ENCODE results near the gene P4HB. TPM values are rescaled to one million over a fixed set of nuclear protein-coding genes. Genes with fewer than 3 reads are reported as not detected.

P4HB gene
- total and polyA plus RNA-seq, 2 donors (not counting 1 experiment from before 2014, with no cell fraction given) = 109 to 1,034 TPM

- Histone ChIP-seq H3K9me3 (ENCODE audit: control insufficient read depth, insufficient read depth, low read depth, low read length) (no peaks in the 10 kb centered on the region), H3K36me3 (ENCODE audit: control insufficient read depth, insufficient read depth, low read length) (no peaks in the 10 kb centered on the region), H3K79me2 (ENCODE audit: control insufficient read depth, insufficient read depth, low read length) (no peaks in the 10 kb centered on the region), H3K4me3 (replicated peaks in 1 of 4; ENCODE audit: control extremely low read depth in 1 of 4, insufficient read depth in 1 of 4, low read depth in 3 of 4, low read length in 4 of 4) (no peak overlapping the region), H3K4me2 (ENCODE audit: extremely low read depth, insufficient read depth, low read length) (no peak overlapping the region), H2AFZ (ENCODE audit: low read length) (no peak overlapping the region), H4K20me1 (ENCODE audit: control insufficient read depth, extremely low read depth, insufficient read depth, low read length) (no peaks in the 10 kb centered on the region), H3K27me3 (ENCODE audit: control insufficient read depth, insufficient read depth, low read length) (peaks cover 34% of the 10 kb centered on the region), H3K4me1 (ENCODE audit: control insufficient read depth, extremely low read depth, insufficient read depth, low read length) (no peaks in the 10 kb centered on the region), H3K27ac (ENCODE audit: insufficient read depth, low read length) (no peak overlapping the region), H3K9ac (ENCODE audit: insufficient read depth, low read length) (no peak overlapping the region)
- DNase-seq (ENCODE audit: low read depth in 2 of 2) = no peak
- TF ChIP-seq CTCF (conservative IDR thresholded peaks at IDR 0.05 in 1 of 2, IDR thresholded peaks at IDR 0.05 in 1 of 2; ENCODE audit: low read depth in 1 of 2, low read length in 2 of 2) = peak in 1 of 2 donors; percentile 3
- TF ChIP-seq EZH2 (IDR thresholded peaks at IDR 0.05; ENCODE audit: low read length, missing control alignments) = no peak
Observed at GRCh38 chr17:81808778-81809555, 51.4 kb downstream of the P4HB start.

GRCh38 chr17:81807839-81808238, 52.5 kb downstream of the P4HB start:
- H3K4me3 ChIP-seq (replicated peaks in 1 of 4; ENCODE audit: control extremely low read depth in 1 of 4, insufficient read depth in 1 of 4, low read depth in 3 of 4, low read length in 4 of 4) = no peak overlapping the region
- H3K79me2 ChIP-seq (ENCODE audit: control insufficient read depth, insufficient read depth, low read length) = no peaks in the 10 kb centered on the region
- no peak overlapping the region for H3K9ac ChIP-seq (ENCODE audit: insufficient read depth, low read length)
- H3K9me3 ChIP-seq (ENCODE audit: control insufficient read depth, insufficient read depth, low read depth, low read length) = no peaks in the 10 kb centered on the region
- no peak for TF ChIP-seq CTCF (conservative IDR thresholded peaks at IDR 0.05 in 1 of 2, IDR thresholded peaks at IDR 0.05 in 1 of 2; ENCODE audit: low read depth in 1 of 2, low read length in 2 of 2)
- TF ChIP-seq EZH2 (IDR thresholded peaks at IDR 0.05; ENCODE audit: low read length, missing control alignments) = no peak
- DNase-seq (ENCODE audit: low read depth in 2 of 2) = no peak
- H3K36me3 ChIP-seq (ENCODE audit: control insufficient read depth, insufficient read depth, low read length) = no peaks in the 10 kb centered on the region
- H3K27me3 ChIP-seq (ENCODE audit: control insufficient read depth, insufficient read depth, low read length) = peaks cover 44% of the 10 kb centered on the region
- H3K27ac ChIP-seq (ENCODE audit: insufficient read depth, low read length) = no peak overlapping the region
- H3K4me2 ChIP-seq (ENCODE audit: extremely low read depth, insufficient read depth, low read length) = no peak overlapping the region
- no peaks in the 10 kb centered on the region for H3K4me1 ChIP-seq (ENCODE audit: control insufficient read depth, extremely low read depth, insufficient read depth, low read length)
- H2AFZ ChIP-seq (ENCODE audit: low read length) = no peak overlapping the region
- no peaks in the 10 kb centered on the region for H4K20me1 ChIP-seq (ENCODE audit: control insufficient read depth, extremely low read depth, insufficient read depth, low read length)

DNA sequence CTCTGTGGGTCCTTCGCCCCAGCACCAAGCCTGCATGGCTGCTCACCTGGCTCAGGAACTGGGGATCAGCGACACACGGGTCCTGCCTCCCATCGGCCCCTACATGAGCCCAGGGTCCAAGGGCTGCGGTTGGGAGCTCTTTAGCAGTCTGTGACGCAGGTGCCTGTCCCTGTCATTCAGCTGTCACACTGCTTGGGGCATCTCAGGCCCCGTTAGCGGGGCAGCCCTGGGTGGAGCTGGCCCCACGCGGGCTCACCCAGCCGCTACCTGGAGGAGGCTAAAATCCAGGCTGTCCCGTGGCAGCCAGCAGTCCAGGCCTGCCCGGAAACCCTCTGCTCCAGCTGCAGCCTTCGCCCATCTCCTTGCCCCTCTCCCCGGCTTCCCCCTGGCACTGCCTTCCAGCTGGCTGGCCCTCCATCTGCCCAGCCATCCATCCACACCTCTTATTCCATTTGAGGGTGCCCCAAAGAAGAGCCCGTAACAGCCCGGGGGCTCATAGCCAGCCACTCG, 53.1 kb downstream of the P4HB start:
- no peaks in the 10 kb centered on the region for H3K79me2 ChIP-seq (ENCODE audit: control insufficient read depth, insufficient read depth, low read length)
- peak; percentile 34 for TF ChIP-seq EZH2 (IDR thresholded peaks at IDR 0.05; ENCODE audit: low read length, missing control alignments)
- TF ChIP-seq CTCF (conservative IDR thresholded peaks at IDR 0.05 in 1 of 2, IDR thresholded peaks at IDR 0.05 in 1 of 2; ENCODE audit: low read depth in 1 of 2, low read length in 2 of 2) = no peak
- no peak overlapping the region for H3K27ac ChIP-seq (ENCODE audit: insufficient read depth, low read length)
- no peaks in the 10 kb centered on the region for H4K20me1 ChIP-seq (ENCODE audit: control insufficient read depth, extremely low read depth, insufficient read depth, low read length)
- peaks cover 48% of the 10 kb centered on the region for H3K27me3 ChIP-seq (ENCODE audit: control insufficient read depth, insufficient read depth, low read length)
- no peak overlapping the region for H3K9ac ChIP-seq (ENCODE audit: insufficient read depth, low read length)
- H3K4me1 ChIP-seq (ENCODE audit: control insufficient read depth, extremely low read depth, insufficient read depth, low read length) = no peaks in the 10 kb centered on the region
- no peak overlapping the region for H2AFZ ChIP-seq (ENCODE audit: low read length)
- no peak overlapping the region for H3K4me3 ChIP-seq (replicated peaks in 1 of 4; ENCODE audit: control extremely low read depth in 1 of 4, insufficient read depth in 1 of 4, low read depth in 3 of 4, low read length in 4 of 4)
- H3K36me3 ChIP-seq (ENCODE audit: control insufficient read depth, insufficient read depth, low read length) = no peaks in the 10 kb centered on the region
- no peaks in the 10 kb centered on the region for H3K9me3 ChIP-seq (ENCODE audit: control insufficient read depth, insufficient read depth, low read depth, low read length)
- DNase-seq (ENCODE audit: low read depth in 2 of 2) = no peak
- no peak overlapping the region for H3K4me2 ChIP-seq (ENCODE audit: extremely low read depth, insufficient read depth, low read length)
